HUES48 (cell line): Measurements from ENCODE around the gene DPH2.

Experiments used
- H3K27ac ChIP-seq: one replicate; pipeline ENCODE4 v1.7.0; 2013; ENCODE audit warnings: low read depth, low read length, inconsistent platforms
- H3K27me3 ChIP-seq: 2 replicates; pipeline ENCODE4 v1.6.1; 2013; ENCODE audit warnings: mild to moderate bottlenecking, low read length; ENCODE audit not compliant: control insufficient read depth, insufficient read depth
- H3K36me3 ChIP-seq: 2 replicates; pipeline ENCODE4 v1.6.1; 2013; ENCODE audit warnings: low read length; ENCODE audit not compliant: control insufficient read depth, insufficient read depth
- H3K4me1 ChIP-seq: 2 replicates; pipeline ENCODE4 v1.6.1; 2013; ENCODE audit warnings: mild to moderate bottlenecking, low read length; ENCODE audit not compliant: control insufficient read depth, insufficient read depth
- H3K4me3 ChIP-seq: 2 replicates; pipeline ENCODE4 v1.5.1; 2013; ENCODE audit warnings: mild to moderate bottlenecking, low read depth, low read length
- H3K9ac ChIP-seq: 2 replicates; pipeline ENCODE4 v1.6.1; 2013; ENCODE audit warnings: mild to moderate bottlenecking, low read depth, low read length, moderate library complexity
- H3K9me3 ChIP-seq: 2 replicates; pipeline ENCODE4 v1.6.1; 2013; ENCODE audit warnings: low read length; ENCODE audit not compliant: control insufficient read depth, insufficient read depth

Gene DPH2

GRCh38 chr1:43978551-43979260, 8.9 kb downstream of the DPH2 start, which contains the start of gene B4GALT2:
TSS of gene B4GALT2 (plus strand) at chr1:43979210. CDS start at chr1:43981161, 1,951 bp downstream.
- Histone ChIP-seq H3K27me3 (no peaks in the 10 kb centered on the region), H3K4me3 (peak within 1 kb of the TSS; percentile 88), H3K9me3 (no peaks in the 10 kb centered on the region), H3K9ac (peak within 1 kb of the TSS; percentile 60), H3K4me1 (peaks cover 23% of the 10 kb centered on the region; the same call in 1 of the 2 replicates), H3K36me3 (peaks cover 38% of the 10 kb centered on the region), H3K27ac (peak within 1 kb of the TSS; percentile 64)

GRCh38 chr1:43979261-43979527, 9.4 kb downstream of the DPH2 start:
- Histone ChIP-seq H3K9ac (no peak overlapping the region), H3K27ac (peak overlapping the region; percentile 53), H3K4me1 (peaks cover 18% of the 10 kb centered on the region; the same call in 1 of the 2 replicates), H3K4me3 (peak overlapping the region; percentile 88), H3K27me3 (no peaks in the 10 kb centered on the region), H3K9me3 (no peaks in the 10 kb centered on the region), H3K36me3 (peaks cover 40% of the 10 kb centered on the region)

- H3K4me1 ChIP-seq = peaks cover 17% of the 10 kb centered on the region; the same call in 1 of the 2 replicates
These were observed 9.9 kb downstream of the DPH2 start for GRCh38 chr1:43979528-43980254.

GRCh38 chr1:43980255-43981134, 10.7 kb downstream of the DPH2 start:
- H3K4me1 ChIP-seq = peaks cover 17% of the 10 kb centered on the region; the same call in 1 of the 2 replicates
- peaks cover 52% of the 10 kb centered on the region for H3K36me3 ChIP-seq
- peak overlapping the region; percentile 58; the same call in 1 of the 2 replicates for H3K9ac ChIP-seq
- H3K9me3 ChIP-seq = no peaks in the 10 kb centered on the region
- no peaks in the 10 kb centered on the region for H3K27me3 ChIP-seq
- H3K4me3 ChIP-seq = peak overlapping the region; percentile 88
- no peak overlapping the region for H3K27ac ChIP-seq

More at GRCh38 chr1:43979528-43980254, 9.9 kb downstream of the DPH2 start:
- Histone ChIP-seq H3K36me3 (peaks cover 45% of the 10 kb centered on the region), H3K4me3 (peak overlapping the region; percentile 88), H3K27me3 (no peaks in the 10 kb centered on the region), H3K9ac (peak overlapping the region; percentile 58; the same call in 1 of the 2 replicates), H3K9me3 (no peaks in the 10 kb centered on the region), H3K27ac (peak overlapping the region; percentile 53)

- Histone ChIP-seq H3K27me3 (no peaks in the 10 kb centered on the region), H3K9me3 (no peaks in the 10 kb centered on the region), H3K36me3 (peaks cover 57% of the 10 kb centered on the region), H3K27ac (no peak overlapping the region), H3K9ac (no peak overlapping the region), H3K4me3 (no peak overlapping the region), H3K4me1 (peaks cover 15% of the 10 kb centered on the region; the same call in 1 of the 2 replicates)
These were observed 11.3 kb downstream of the DPH2 start for GRCh38 chr1:43981135-43981491.

GRCh38 chr1:43981636-43982035, 11.8 kb downstream of the DPH2 start:
- H3K4me1 ChIP-seq = peaks cover 15% of the 10 kb centered on the region; the same call in 1 of the 2 replicates
- no peak overlapping the region for H3K27ac ChIP-seq
- H3K4me3 ChIP-seq = no peak overlapping the region
- no peaks in the 10 kb centered on the region for H3K9me3 ChIP-seq
- no peaks in the 10 kb centered on the region for H3K27me3 ChIP-seq
- H3K9ac ChIP-seq = no peak overlapping the region
- H3K36me3 ChIP-seq = peaks cover 57% of the 10 kb centered on the region

- no peak overlapping the region for H3K4me3 ChIP-seq
- H3K9ac ChIP-seq = no peak overlapping the region
- no peaks in the 10 kb centered on the region for H3K27me3 ChIP-seq
- H3K9me3 ChIP-seq = no peaks in the 10 kb centered on the region
- H3K4me1 ChIP-seq = peaks cover 15% of the 10 kb centered on the region; the same call in 1 of the 2 replicates
- H3K27ac ChIP-seq = no peak overlapping the region
- peaks cover 57% of the 10 kb centered on the region for H3K36me3 ChIP-seq
These were observed 12.4 kb downstream of the DPH2 start for GRCh38 chr1:43982241-43982640.

- Histone ChIP-seq H3K9ac (no peak overlapping the region), H3K27me3 (no peaks in the 10 kb centered on the region), H3K4me1 (peaks cover 15% of the 10 kb centered on the region; the same call in 1 of the 2 replicates), H3K36me3 (peaks cover 52% of the 10 kb centered on the region), H3K4me3 (no peak overlapping the region), H3K9me3 (no peaks in the 10 kb centered on the region), H3K27ac (no peak overlapping the region)
These were observed 13.0 kb downstream of the DPH2 start for GRCh38 chr1:43982808-43983207.

- Histone ChIP-seq H3K9me3 (no peaks in the 10 kb centered on the region), H3K27ac (no peak overlapping the region), H3K27me3 (no peaks in the 10 kb centered on the region), H3K4me1 (peaks cover 12% of the 10 kb centered on the region; the same call in 1 of the 2 replicates), H3K4me3 (no peak overlapping the region), H3K9ac (no peak overlapping the region), H3K36me3 (peaks cover 48% of the 10 kb centered on the region)
These were observed 13.6 kb downstream of the DPH2 start for GRCh38 chr1:43983253-43983899.

- Histone ChIP-seq H3K4me3 (no peak overlapping the region), H3K27me3 (no peaks in the 10 kb centered on the region), H3K36me3 (peaks cover 48% of the 10 kb centered on the region), H3K4me1 (peaks cover 8% of the 10 kb centered on the region; the same call in 1 of the 2 replicates), H3K9ac (no peak overlapping the region), H3K27ac (no peak overlapping the region), H3K9me3 (no peaks in the 10 kb centered on the region)
These were observed 15.0 kb downstream of the DPH2 start for GRCh38 chr1:43984855-43985254.
